ENCODE results near the gene AGBL4. TPM values are rescaled to one million over a fixed set of nuclear protein-coding genes. Genes with fewer than 3 reads are reported as not detected.
"Not testable (repeated sequence)": the region's sequence is repeated elsewhere in the genome, so short reads cannot be mapped to it uniquely, and the experiment has no call there.

AGBL4 gene
- total RNA-seq, 2 experiments from 2014 or later: not detected

GRCh38 chr1:49363628-49364027, 660.1 kb downstream of the AGBL4 start:
- no peak overlapping the region for H3K4me3 Mint-ChIP-seq
- no peaks in the 10 kb centered on the region for H3K27me3 Mint-ChIP-seq (ENCODE audit: low read depth)
- CTCF ChIA-PET: no interaction called here
- H3K27ac Mint-ChIP-seq: no peak overlapping the region
- peaks cover 1% of the 10 kb centered on the region for H3K9me3 Mint-ChIP-seq
- H3K4me1 Mint-ChIP-seq (ENCODE audit: low read depth): no peaks in the 10 kb centered on the region
- no peaks in the 10 kb centered on the region for H3K36me3 Mint-ChIP-seq (ENCODE audit: low read depth)
- intact Hi-C loops (cut with micrococcal nuclease): no loop called here
- no peak for DNase-seq

GRCh38 chr1:49358036-49358435, 665.7 kb downstream of the AGBL4 start:
- intact Hi-C loops (cut with micrococcal nuclease): no loop called here
- CTCF ChIA-PET: interaction anchor here (0.7 kb wide), 1 partner anchor 1835 kb away, joined by 5 read pairs; no protein-coding TSS in a partner anchor

GRCh38 chr1:49356594-49356993, 667.2 kb downstream of the AGBL4 start:
- Mint-ChIP-seq H3K4me1 (ENCODE audit: low read depth) (no peaks in the 10 kb centered on the region), H3K9me3 (no peaks in the 10 kb centered on the region), H3K36me3 (ENCODE audit: low read depth) (no peaks in the 10 kb centered on the region), H3K27ac (no peak overlapping the region), H3K4me3 (no peak overlapping the region), H3K27me3 (ENCODE audit: low read depth) (no peaks in the 10 kb centered on the region)
- intact Hi-C loops (cut with micrococcal nuclease): no loop called here
- CTCF ChIA-PET: no interaction called here
- DNase-seq: no peak

More at GRCh38 chr1:49358036-49358435, 665.7 kb downstream of the AGBL4 start:
- Mint-ChIP-seq H3K9me3 (no peaks in the 10 kb centered on the region), H3K36me3 (ENCODE audit: low read depth) (no peaks in the 10 kb centered on the region), H3K27me3 (ENCODE audit: low read depth) (no peaks in the 10 kb centered on the region), H3K4me3 (no peak overlapping the region), H3K4me1 (ENCODE audit: low read depth) (no peaks in the 10 kb centered on the region), H3K27ac (no peak overlapping the region)
- no peak for DNase-seq

GRCh38 chr1:49351768-49352167, 672.0 kb downstream of the AGBL4 start:
- intact Hi-C loops (cut with micrococcal nuclease): no loop called here
- CTCF ChIA-PET: no interaction called here
- Mint-ChIP-seq H3K27me3 (ENCODE audit: low read depth) (no peaks in the 10 kb centered on the region), H3K9me3 (no peaks in the 10 kb centered on the region), H3K4me1 (ENCODE audit: low read depth) (no peaks in the 10 kb centered on the region), H3K4me3 (no peak overlapping the region), H3K36me3 (ENCODE audit: low read depth) (no peaks in the 10 kb centered on the region), H3K27ac (no peak overlapping the region)
- DNase-seq: no peak

DNA sequence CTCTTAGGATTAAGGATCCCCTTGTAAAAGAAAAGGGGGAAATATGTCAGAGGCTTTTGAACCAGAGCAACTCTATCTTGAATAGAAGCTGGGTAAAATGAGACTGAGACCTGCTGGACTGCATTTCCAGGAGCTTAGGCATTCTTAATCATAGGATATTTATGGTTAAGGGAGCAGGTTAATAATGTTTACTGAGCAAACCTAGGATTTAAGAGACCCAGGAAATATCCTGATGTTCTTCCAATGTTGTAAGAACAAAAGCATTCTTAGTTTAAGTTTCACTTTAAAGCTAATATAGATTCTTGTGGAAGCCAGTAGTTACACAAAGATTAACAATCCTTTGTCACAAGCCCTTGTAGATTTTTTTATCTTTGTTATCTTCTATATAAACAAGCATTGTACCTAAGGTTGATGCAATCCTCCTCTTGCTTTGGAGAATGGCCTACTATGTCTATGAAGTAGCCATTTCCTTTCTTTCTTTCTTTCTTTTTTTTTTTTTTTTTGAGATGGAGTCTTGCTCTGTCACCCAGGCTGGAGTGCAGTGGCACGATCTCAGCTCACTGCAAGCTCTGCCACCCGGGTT, 676.9 kb downstream of the AGBL4 start:
- Mint-ChIP-seq H3K27me3 (ENCODE audit: low read depth) (peaks cover 2% of the 10 kb centered on the region), H3K4me1 (ENCODE audit: low read depth) (no peaks in the 10 kb centered on the region), H3K27ac (no peak overlapping the region), H3K36me3 (ENCODE audit: low read depth) (no peaks in the 10 kb centered on the region), H3K4me3 (no peak overlapping the region), H3K9me3 (peaks cover 7% of the 10 kb centered on the region)
- CTCF ChIA-PET: no interaction called here
- no peak for DNase-seq
- intact Hi-C loops (cut with micrococcal nuclease): no loop called here

GRCh38 chr1:49340576-49340975, 683.2 kb downstream of the AGBL4 start:
- intact Hi-C loops (cut with micrococcal nuclease): no loop called here
- H3K4me3 Mint-ChIP-seq: no peak overlapping the region
- CTCF ChIA-PET: no interaction called here
- no peaks in the 10 kb centered on the region for H3K36me3 Mint-ChIP-seq (ENCODE audit: low read depth)
- peaks cover 6% of the 10 kb centered on the region for H3K9me3 Mint-ChIP-seq
- H3K27me3 Mint-ChIP-seq (ENCODE audit: low read depth): peaks cover 2% of the 10 kb centered on the region
- no peaks in the 10 kb centered on the region for H3K4me1 Mint-ChIP-seq (ENCODE audit: low read depth)
- H3K27ac Mint-ChIP-seq: no peak overlapping the region
- DNase-seq: no peak

DNA sequence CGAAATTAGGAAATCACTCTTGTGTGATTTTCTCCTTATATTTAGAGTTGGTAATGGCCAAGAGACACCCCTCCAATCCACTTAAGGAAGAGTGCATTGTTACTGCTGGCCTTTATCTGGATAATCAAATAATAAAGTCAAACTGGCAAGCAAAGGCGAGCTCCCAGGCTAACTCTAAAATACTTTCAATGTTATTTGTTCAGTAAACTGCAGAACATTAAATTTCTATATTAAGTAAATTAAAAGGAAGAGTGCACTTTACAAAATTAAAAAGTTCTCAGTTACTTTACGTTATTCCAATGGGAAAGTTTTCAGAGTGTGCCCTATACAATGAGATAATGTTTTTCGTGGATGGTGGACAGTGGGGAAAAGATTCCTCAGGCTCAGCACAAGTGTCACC, 684.7 kb downstream of the AGBL4 start:
- CTCF ChIA-PET: no interaction called here
- Mint-ChIP-seq H3K36me3 (ENCODE audit: low read depth) (no peaks in the 10 kb centered on the region), H3K27ac (no peak overlapping the region), H3K27me3 (ENCODE audit: low read depth) (peaks cover 2% of the 10 kb centered on the region), H3K4me1 (ENCODE audit: low read depth) (no peaks in the 10 kb centered on the region), H3K9me3 (no peaks in the 10 kb centered on the region), H3K4me3 (no peak overlapping the region)
- DNase-seq: no peak
- intact Hi-C loops (cut with micrococcal nuclease): no loop called here

GRCh38 chr1:49337251-49337650, 686.5 kb downstream of the AGBL4 start:
- Mint-ChIP-seq H3K4me3 (no peak overlapping the region), H3K9me3 (no peaks in the 10 kb centered on the region), H3K36me3 (ENCODE audit: low read depth) (no peaks in the 10 kb centered on the region), H3K4me1 (ENCODE audit: low read depth) (no peaks in the 10 kb centered on the region), H3K27me3 (ENCODE audit: low read depth) (no peaks in the 10 kb centered on the region), H3K27ac (no peak overlapping the region)
- intact Hi-C loops (cut with micrococcal nuclease): no loop called here
- CTCF ChIA-PET: no interaction called here
- DNase-seq: no peak

- no peak for DNase-seq
- Mint-ChIP-seq H3K4me3 (no peak overlapping the region), H3K36me3 (ENCODE audit: low read depth) (no peaks in the 10 kb centered on the region), H3K27me3 (ENCODE audit: low read depth) (no peaks in the 10 kb centered on the region), H3K27ac (no peak overlapping the region), H3K9me3 (no peaks in the 10 kb centered on the region), H3K4me1 (ENCODE audit: low read depth) (no peaks in the 10 kb centered on the region)
- CTCF ChIA-PET: no interaction called here
- intact Hi-C loops (cut with micrococcal nuclease): no loop called here
Measured at GRCh38 chr1:49333906-49334305, 689.8 kb downstream of the AGBL4 start.

GRCh38 chr1:49331066-49331852, 692.5 kb downstream of the AGBL4 start:
- no peak overlapping the region for H3K27ac Mint-ChIP-seq
- intact Hi-C loops (cut with micrococcal nuclease): no loop called here
- no peaks in the 10 kb centered on the region for H3K27me3 Mint-ChIP-seq (ENCODE audit: low read depth)

GRCh38 chr1:49323925-49324540, 699.7 kb downstream of the AGBL4 start:
- intact Hi-C loops (cut with micrococcal nuclease): no loop called here
- H3K4me3 Mint-ChIP-seq: no peak overlapping the region

More at GRCh38 chr1:49331066-49331852, 692.5 kb downstream of the AGBL4 start:
- Mint-ChIP-seq H3K9me3 (no peaks in the 10 kb centered on the region), H3K4me1 (ENCODE audit: low read depth) (no peaks in the 10 kb centered on the region), H3K4me3 (no peak overlapping the region), H3K36me3 (ENCODE audit: low read depth) (no peaks in the 10 kb centered on the region)
- CTCF ChIA-PET: no interaction called here
- DNase-seq: no peak

DNA sequence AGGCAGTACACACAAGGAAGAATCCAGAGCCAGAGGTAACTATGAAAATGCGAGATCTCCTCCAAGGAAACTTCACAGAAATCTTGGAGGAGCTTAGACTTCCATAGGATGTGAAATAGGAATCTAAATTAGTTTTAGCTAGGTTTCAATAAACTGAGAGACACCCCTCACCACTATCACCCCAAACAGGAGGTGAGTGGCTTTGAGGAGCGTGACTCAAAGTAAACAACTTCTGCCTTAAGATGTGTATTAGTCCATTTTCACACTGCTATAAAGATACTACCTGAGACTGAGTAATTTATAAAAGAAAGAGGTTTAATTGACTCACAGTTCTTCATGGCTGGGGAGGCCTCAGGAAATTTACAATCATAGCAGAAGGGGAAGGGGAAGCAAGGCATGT, 703.3 kb downstream of the AGBL4 start:
- DNase-seq; CTCF ChIA-PET; H3K27ac Mint-ChIP-seq; H3K9me3 Mint-ChIP-seq; H3K4me1 Mint-ChIP-seq (ENCODE audit: low read depth); H3K27me3 Mint-ChIP-seq (ENCODE audit: low read depth); H3K4me3 Mint-ChIP-seq; H3K36me3 Mint-ChIP-seq (ENCODE audit: low read depth); intact Hi-C loops (cut with micrococcal nuclease): not testable (repeated sequence)

More at GRCh38 chr1:49323925-49324540, 699.7 kb downstream of the AGBL4 start:
- no peak for DNase-seq
- Mint-ChIP-seq H3K4me1 (ENCODE audit: low read depth) (no peaks in the 10 kb centered on the region), H3K27me3 (ENCODE audit: low read depth) (no peaks in the 10 kb centered on the region), H3K36me3 (ENCODE audit: low read depth) (no peaks in the 10 kb centered on the region), H3K27ac (no peak overlapping the region), H3K9me3 (no peaks in the 10 kb centered on the region)
- CTCF ChIA-PET: no interaction called here

- Mint-ChIP-seq H3K27me3 (ENCODE audit: low read depth) (no peaks in the 10 kb centered on the region), H3K36me3 (ENCODE audit: low read depth) (no peaks in the 10 kb centered on the region), H3K4me1 (ENCODE audit: low read depth) (no peaks in the 10 kb centered on the region), H3K9me3 (peaks cover 3% of the 10 kb centered on the region), H3K4me3 (no peak overlapping the region), H3K27ac (no peak overlapping the region)
- CTCF ChIA-PET: no interaction called here
- DNase-seq: no peak
- intact Hi-C loops (cut with micrococcal nuclease): no loop called here
Measured at GRCh38 chr1:49319426-49319963, 704.3 kb downstream of the AGBL4 start.

Measured in activated naive CD4-positive, alpha-beta T cell treated with anti-CD3 and anti-CD28 coated beads for 36 hours (primary cell).